BE2C (cell line): ENCODE results near the gene ELOVL1.

Experiments used
- DNase-seq: peaks from one replicate; pipeline ENCODE4 v3.0.0-alpha.2; 2020
- H3K27me3 ChIP-seq: fragments of 250-450 bp; sonication (Bioruptor Pico); 2 replicates; pipeline ENCODE4 v1.5.1; 2020; ENCODE audit warnings: mild to moderate bottlenecking
- H3K36me3 ChIP-seq: fragments of 250-450 bp; sonication (Bioruptor Pico); 2 replicates; pipeline ENCODE4 v1.5.1; 2020; ENCODE audit warnings: mild to moderate bottlenecking
- H3K4me1 ChIP-seq: fragments of 250-450 bp; sonication (Bioruptor Pico); 2 replicates; pipeline ENCODE4 v1.5.1; 2020
- H3K4me3 ChIP-seq: 2 replicates; pipeline ENCODE4 v1.5.1; 2011; ENCODE audit warnings: low read depth, low read length
- H3K9me3 ChIP-seq: fragments of 250-450 bp; sonication (Bioruptor Pico); 2 replicates; pipeline ENCODE4 v1.5.1; 2020
- TF ChIP-seq, protein P1 (sequence below): IDR thresholded peaks from 2 replicates; pipeline ENCODE4 v1.5.1; 2012; ENCODE audit warnings: mild to moderate bottlenecking, low read depth, low read length

Gene ELOVL1

DNA sequence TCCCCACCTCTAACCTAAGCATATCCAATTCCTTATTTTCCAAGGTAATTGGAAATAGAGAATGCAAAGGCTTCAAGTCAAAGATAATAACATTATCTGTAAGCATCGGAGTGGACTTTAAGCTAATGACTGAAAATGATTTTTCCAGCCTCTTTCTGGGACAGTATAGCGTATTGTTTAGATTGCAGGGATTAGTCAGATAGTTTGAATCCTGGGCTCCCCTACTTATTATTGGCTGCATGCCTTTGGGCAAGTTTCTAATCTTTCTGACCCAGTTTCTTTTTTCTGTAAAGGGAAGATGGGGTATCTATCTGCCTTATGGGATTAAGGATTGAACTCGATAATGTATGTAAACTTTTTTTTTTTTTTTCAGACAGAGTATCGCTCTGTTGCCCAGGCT lies 10.6 kb downstream of the ELOVL1 start:
- no peaks in the 10 kb centered on the region for H3K4me1 ChIP-seq

DNA sequence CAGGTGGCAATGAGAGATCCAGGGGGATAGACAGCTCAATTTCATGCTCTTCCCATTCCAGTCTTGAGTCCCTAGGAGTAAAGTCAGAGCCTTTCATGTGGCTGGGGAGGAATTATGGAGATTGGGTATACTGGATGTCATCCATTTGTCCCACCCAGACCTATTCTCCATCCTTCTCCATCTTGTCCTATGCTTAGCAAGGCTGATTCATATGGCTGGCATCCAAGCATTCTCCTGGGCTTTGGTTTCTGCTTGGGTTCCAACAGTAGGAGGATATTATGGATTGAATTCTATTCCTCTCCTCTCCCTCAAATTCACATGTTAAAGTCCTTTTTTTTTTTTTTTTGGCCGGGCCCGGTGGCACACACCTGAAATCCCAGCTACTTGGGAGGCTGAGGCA lies 12.9 kb downstream of the ELOVL1 start:
- Histone ChIP-seq H3K9me3 (no peaks in the 10 kb centered on the region), H3K36me3 (peaks cover 3% of the 10 kb centered on the region), H3K4me1 (no peaks in the 10 kb centered on the region), H3K27me3 (no peaks in the 10 kb centered on the region), H3K4me3 (no peak overlapping the region)
- DNase-seq, result no peak
- TF ChIP-seq, protein P1, sequence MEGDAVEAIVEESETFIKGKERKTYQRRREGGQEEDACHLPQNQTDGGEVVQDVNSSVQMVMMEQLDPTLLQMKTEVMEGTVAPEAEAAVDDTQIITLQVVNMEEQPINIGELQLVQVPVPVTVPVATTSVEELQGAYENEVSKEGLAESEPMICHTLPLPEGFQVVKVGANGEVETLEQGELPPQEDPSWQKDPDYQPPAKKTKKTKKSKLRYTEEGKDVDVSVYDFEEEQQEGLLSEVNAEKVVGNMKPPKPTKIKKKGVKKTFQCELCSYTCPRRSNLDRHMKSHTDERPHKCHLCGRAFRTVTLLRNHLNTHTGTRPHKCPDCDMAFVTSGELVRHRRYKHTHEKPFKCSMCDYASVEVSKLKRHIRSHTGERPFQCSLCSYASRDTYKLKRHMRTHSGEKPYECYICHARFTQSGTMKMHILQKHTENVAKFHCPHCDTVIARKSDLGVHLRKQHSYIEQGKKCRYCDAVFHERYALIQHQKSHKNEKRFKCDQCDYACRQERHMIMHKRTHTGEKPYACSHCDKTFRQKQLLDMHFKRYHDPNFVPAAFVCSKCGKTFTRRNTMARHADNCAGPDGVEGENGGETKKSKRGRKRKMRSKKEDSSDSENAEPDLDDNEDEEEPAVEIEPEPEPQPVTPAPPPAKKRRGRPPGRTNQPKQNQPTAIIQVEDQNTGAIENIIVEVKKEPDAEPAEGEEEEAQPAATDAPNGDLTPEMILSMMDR, result no peak

More for the DNA sequence above, 10.6 kb downstream of the ELOVL1 start:
- Histone ChIP-seq H3K4me3 (no peak overlapping the region), H3K36me3 (peaks cover 24% of the 10 kb centered on the region), H3K27me3 (no peaks in the 10 kb centered on the region), H3K9me3 (no peaks in the 10 kb centered on the region)
- no peak for DNase-seq
- TF ChIP-seq, protein P1, result no peak

DNA sequence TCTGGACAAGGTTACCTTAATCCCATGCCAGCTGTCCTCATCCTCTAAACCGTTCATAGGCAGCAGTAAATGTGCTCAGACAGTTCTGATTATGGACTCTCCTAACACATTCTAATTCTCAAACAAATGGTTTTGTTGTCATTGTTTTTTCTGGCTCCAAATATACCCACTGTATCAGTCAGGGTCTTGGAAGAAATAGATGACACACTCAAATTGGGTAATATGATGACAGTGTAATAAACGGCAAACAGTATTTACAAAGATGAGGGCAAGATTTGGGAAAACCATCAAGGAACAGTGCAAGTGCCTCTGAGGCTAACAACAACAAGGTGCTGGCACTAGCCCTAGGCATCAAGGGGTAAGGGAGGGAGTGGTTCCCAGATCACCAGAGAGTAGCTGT lies 13.3 kb downstream of the ELOVL1 start:
- H3K4me1 ChIP-seq, result no peaks in the 10 kb centered on the region
- TF ChIP-seq, protein P1, result no peak
- no peak for DNase-seq
- H3K4me3 ChIP-seq, result no peak overlapping the region
- no peaks in the 10 kb centered on the region; the same call in 1 of the 2 replicates for H3K36me3 ChIP-seq
- no peaks in the 10 kb centered on the region for H3K27me3 ChIP-seq
- H3K9me3 ChIP-seq, result no peaks in the 10 kb centered on the region

DNA sequence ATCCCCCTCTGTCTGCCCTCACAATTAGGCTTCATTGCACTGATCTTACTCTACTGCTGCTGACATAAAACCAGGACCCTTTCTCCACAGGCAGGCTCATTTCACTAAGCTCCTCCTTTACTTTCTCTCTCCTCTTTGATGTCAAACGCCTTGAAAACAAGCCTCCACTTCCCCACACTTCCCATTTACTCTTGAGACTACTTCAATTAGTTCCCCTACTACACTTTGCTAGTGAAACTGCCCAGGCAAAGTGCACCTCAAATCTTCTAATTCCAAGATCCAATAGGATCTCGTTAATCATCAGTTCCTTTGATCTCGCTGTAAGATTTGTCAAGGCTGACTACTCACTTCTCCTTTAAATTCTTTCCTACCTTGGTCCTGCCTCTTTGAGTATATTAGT lies 14.9 kb downstream of the ELOVL1 start:
- H3K36me3 ChIP-seq, result no peaks in the 10 kb centered on the region
- H3K4me1 ChIP-seq, result no peaks in the 10 kb centered on the region
- no peaks in the 10 kb centered on the region for H3K27me3 ChIP-seq
- TF ChIP-seq, protein P1, result no peak
- H3K4me3 ChIP-seq, result no peak overlapping the region
- H3K9me3 ChIP-seq, result no peaks in the 10 kb centered on the region
- no peak for DNase-seq

DNA sequence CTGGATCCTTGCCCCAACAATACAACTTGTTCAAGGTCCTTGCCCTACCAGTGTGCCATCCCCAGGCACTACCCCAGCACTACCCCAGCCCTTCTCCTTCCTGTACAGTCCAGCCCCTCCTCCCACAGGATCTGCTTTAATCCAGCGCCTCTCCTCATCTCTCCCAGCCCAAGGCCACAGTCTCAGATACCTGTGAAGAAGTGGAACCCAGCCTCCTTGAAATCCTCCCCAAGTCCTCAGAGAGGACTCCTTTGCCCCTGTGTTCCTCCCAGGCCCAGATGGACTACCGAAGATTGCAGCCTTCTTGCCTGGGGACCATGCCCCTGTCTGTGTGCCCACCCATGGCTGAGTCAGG lies 15.5 kb downstream of the ELOVL1 start:
- DNase-seq, result no peak
- Histone ChIP-seq H3K9me3 (no peaks in the 10 kb centered on the region), H3K36me3 (no peaks in the 10 kb centered on the region), H3K27me3 (no peaks in the 10 kb centered on the region), H3K4me3 (no peak overlapping the region), H3K4me1 (no peaks in the 10 kb centered on the region)
- TF ChIP-seq, protein P1, result no peak

DNA sequence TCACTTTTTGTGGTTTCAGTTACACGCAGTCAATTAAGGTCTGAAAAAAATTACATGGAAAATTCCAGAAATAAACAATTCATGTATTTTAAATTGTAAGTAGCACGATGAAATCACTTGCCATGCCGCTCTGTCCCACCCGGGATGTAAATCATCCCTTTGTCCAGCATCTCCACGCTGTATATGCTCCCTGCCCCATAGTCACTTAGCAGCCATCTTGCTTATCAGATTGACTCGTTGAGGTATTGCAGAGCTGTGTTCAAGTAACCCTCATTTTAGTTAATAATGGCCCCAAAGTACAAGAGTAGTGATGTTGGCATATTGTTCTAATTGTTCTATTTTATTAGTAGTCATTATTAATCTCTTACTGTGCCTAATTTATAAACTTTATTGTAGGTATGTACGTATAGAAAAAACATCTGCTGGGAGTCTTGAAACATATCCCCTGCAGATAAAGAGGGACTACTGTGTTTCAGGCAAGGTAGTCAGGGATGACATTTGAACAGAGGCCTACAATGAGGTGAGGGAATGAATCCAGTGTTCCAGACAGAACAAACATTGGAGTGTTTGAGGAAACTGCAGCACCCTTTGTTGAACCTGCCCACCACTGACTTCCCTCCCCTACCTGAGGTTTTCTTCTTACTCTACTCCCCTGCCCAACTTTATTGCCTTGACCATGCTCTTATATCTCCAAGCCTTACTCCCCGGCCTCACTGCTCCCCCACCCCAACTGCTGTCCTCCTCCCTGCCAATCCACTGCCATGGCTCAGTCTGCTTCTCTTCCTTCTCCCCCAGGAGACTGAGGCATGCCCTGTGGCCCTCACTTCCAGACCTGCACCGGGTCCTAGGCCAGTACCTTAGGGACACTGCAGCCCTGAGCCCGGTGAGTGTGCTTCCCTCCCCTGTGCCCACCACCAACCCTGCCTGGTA lies 16.1 kb downstream of the ELOVL1 start:
- no peaks in the 10 kb centered on the region for H3K9me3 ChIP-seq
- no peaks in the 10 kb centered on the region for H3K4me1 ChIP-seq
- no peak overlapping the region for H3K4me3 ChIP-seq
- no peaks in the 10 kb centered on the region for H3K36me3 ChIP-seq
- no peaks in the 10 kb centered on the region for H3K27me3 ChIP-seq
- DNase-seq, result no peak
- TF ChIP-seq, protein P1, result no peak
